GM23338 (cell line): ENCODE data around the gene ENTHD1. TPM values are rescaled to one million over a fixed set of nuclear protein-coding genes. Genes with fewer than 3 reads are reported as not detected.

ENCODE experiments used
- ATAC-seq: fragments of 200-7000 bp; cut with Tn5 transposase; 3 replicates; pipeline ENCODE4 v1.9.1; 2020
- DNase-seq: peaks from one replicate; pipeline ENCODE4 v3.0.0-alpha.2; 2015; ENCODE audit warnings: low spot score
- H2AFZ ChIP-seq: fragments of 200-600 bp; sonication (generic); 2 replicates; pipeline ENCODE4 v1.8.0; 2016; ENCODE audit warnings: antibody characterized with exemption, mild to moderate bottlenecking, moderate library complexity
- H3F3A ChIP-seq: fragments of 200-600 bp; sonication (generic); replicated peaks from 2 replicates; pipeline ENCODE4 v1.8.0; 2017; ENCODE audit warnings: antibody characterized with exemption, mixed run types, low read depth
- H3K27ac ChIP-seq: fragments of 200-600 bp; sonication (generic); 2 replicates; pipeline ENCODE4 v1.6.1; 2016; ENCODE audit warnings: low read depth
- H3K27me3 ChIP-seq: fragments of 200-600 bp; sonication (generic); 2 replicates; pipeline ENCODE4 v1.8.0; 2016; ENCODE audit warnings: mild to moderate bottlenecking, mixed run types, moderate library complexity; ENCODE audit not compliant: insufficient read depth
- H3K36me3 ChIP-seq: fragments of 200-600 bp; sonication (generic); 2 replicates; pipeline ENCODE4 v1.8.0; 2016; ENCODE audit warnings: mild to moderate bottlenecking; ENCODE audit not compliant: insufficient read depth
- H3K4me1 ChIP-seq: fragments of 200-600 bp; sonication (generic); 2 replicates; pipeline ENCODE4 v1.8.0; 2016; ENCODE audit warnings: mild to moderate bottlenecking, moderate library complexity; ENCODE audit not compliant: insufficient read depth
- H3K4me2 ChIP-seq: fragments of 200-600 bp; sonication (generic); 2 replicates; pipeline ENCODE4 v1.7.1; 2017; ENCODE audit warnings: mixed run types
- H3K4me3 ChIP-seq: fragments of 200-600 bp; sonication (generic); 2 replicates; pipeline ENCODE4 v1.6.1; 2016; ENCODE audit warnings: mixed run types
- H3K79me2 ChIP-seq: fragments of 200-600 bp; sonication (generic); replicated peaks from 2 replicates; pipeline ENCODE4 v1.8.0; 2017; ENCODE audit warnings: mild to moderate bottlenecking; ENCODE audit not compliant: insufficient read depth
- H3K9me2 ChIP-seq: fragments of 200-600 bp; sonication (generic); 2 replicates; pipeline ENCODE4 v1.8.0; 2017; ENCODE audit not compliant: insufficient read depth
- H4K20me1 ChIP-seq: fragments of 200-600 bp; sonication (generic); replicated peaks from 2 replicates; pipeline ENCODE4 v1.8.0; 2017; ENCODE audit warnings: mild to moderate bottlenecking; ENCODE audit not compliant: insufficient read depth
- H3K27ac Mint-ChIP-seq: 2 replicates; pipeline ENCODE4 v1.8.0; 2020; ENCODE audit warnings: inconsistent platforms, mild to moderate bottlenecking, moderate library complexity, mixed read lengths
- H3K27me3 Mint-ChIP-seq: 3 replicates; pipeline ENCODE4 v1.8.0; 2022; ENCODE audit warnings: low read depth, mild to moderate bottlenecking, moderate library complexity, mixed read lengths, inconsistent platforms; ENCODE audit not compliant: insufficient read depth, poor library complexity
- H3K36me3 Mint-ChIP-seq: 3 replicates; pipeline ENCODE4 v1.8.0; 2021; ENCODE audit warnings: low read depth, mild to moderate bottlenecking, inconsistent platforms, moderate library complexity, mixed read lengths
- H3K4me1 Mint-ChIP-seq: 3 replicates; pipeline ENCODE4 v1.8.0; 2020; ENCODE audit warnings: mild to moderate bottlenecking, inconsistent platforms, mixed read lengths
- H3K4me3 Mint-ChIP-seq: 3 replicates; pipeline ENCODE4 v1.8.0; 2021; ENCODE audit warnings: moderate library complexity, mild to moderate bottlenecking, inconsistent platforms, mixed read lengths
- H3K9me3 Mint-ChIP-seq: 3 replicates; pipeline ENCODE4 v1.8.0; 2020; ENCODE audit warnings: moderate library complexity, mild to moderate bottlenecking, inconsistent platforms, mixed read lengths
- CREB1 ChIP-seq: fragments of 250-450 bp; sonication (Bioruptor Pico); IDR thresholded peaks from 2 replicates; pipeline ENCODE4 v1.5.0; 2020; ENCODE audit warnings: low read depth, mild to moderate bottlenecking, moderate library complexity
- EZH2 ChIP-seq: fragments of 200-600 bp; sonication (generic); IDR thresholded peaks from one replicate; pipeline ENCODE4 v1.8.0; 2017; ENCODE audit warnings: antibody characterized with exemption, mild to moderate bottlenecking, low read depth; ENCODE audit not compliant: unreplicated experiment
- EZH2phosphoT487 ChIP-seq: fragments of 200-600 bp; sonication (generic); IDR thresholded peaks from one replicate; pipeline ENCODE4 v1.8.1; 2018; ENCODE audit warnings: antibody characterized with exemption; ENCODE audit not compliant: unreplicated experiment
- JUNB ChIP-seq: IDR thresholded peaks from one replicate; pipeline ENCODE4 v1.6.1; 2016; ENCODE audit warnings: antibody characterized with exemption; ENCODE audit not compliant: unreplicated experiment
- NANOG ChIP-seq: IDR thresholded peaks from 2 replicates; pipeline ENCODE4 v1.6.1; 2016; ENCODE audit warnings: antibody characterized with exemption, borderline replicate concordance
- STAT1 ChIP-seq: IDR thresholded peaks from one replicate; pipeline ENCODE4 v1.6.1; 2016; ENCODE audit warnings: antibody characterized with exemption; ENCODE audit not compliant: unreplicated experiment
- ZNF114 ChIP-seq: fragments of 250-450 bp; sonication (Bioruptor Pico); IDR thresholded peaks from 2 replicates; pipeline ENCODE4 v1.5.0; 2020; ENCODE audit warnings: mild to moderate bottlenecking, moderate library complexity
- ZNF331 ChIP-seq: fragments of 250-450 bp; sonication (Bioruptor Pico); IDR thresholded peaks from 2 replicates; pipeline ENCODE4 v1.5.0; 2020; ENCODE audit warnings: low read depth, mild to moderate bottlenecking, moderate library complexity
- polyA plus RNA-seq: library from polyadenylated mRNA; unstranded; fragments of >200 nt; fragmentation: Nextera tagmentation; extraction: Ambion mirVana; gene quantifications from 2 replicates; pipeline ENCODE4 v1.2.1, GENCODE V29; 2016
- total RNA-seq: library from RNA; depleted of rRNA; stranded (reverse); fragments of >200 nt; shearing (Covaris generic); gene quantifications from 2 replicates; pipeline ENCODE4 v1.2.3, GENCODE V29; 2014
- TF ChIP-seq, protein P1 (sequence below), 2 experiments: fragments of 200-600 bp in 1 of 2; sonication (generic) in 1 of 2; conservative IDR thresholded peaks; 2 replicates each; pipeline versions ENCODE4 v1.5.1 to v1.6.1; 2016 to 2017; ENCODE audit warnings: antibody characterized with exemption in 2 of 2, low read depth in 2 of 2, mild to moderate bottlenecking in 2 of 2, moderate library complexity in 1 of 2
- TF ChIP-seq, protein P2 (sequence below): fragments of 250-450 bp; sonication (Bioruptor Pico); IDR thresholded peaks from 2 replicates; pipeline ENCODE4 v1.5.0; 2020; ENCODE audit warnings: mild to moderate bottlenecking, moderate library complexity
- TF ChIP-seq, protein P3 (sequence below): IDR thresholded peaks from 2 replicates; pipeline ENCODE4 v1.6.1; 2016; ENCODE audit warnings: antibody characterized with exemption

ENTHD1 gene
- total and polyA plus RNA-seq, 2 experiments from 2014 or later, result not detected

DNA sequence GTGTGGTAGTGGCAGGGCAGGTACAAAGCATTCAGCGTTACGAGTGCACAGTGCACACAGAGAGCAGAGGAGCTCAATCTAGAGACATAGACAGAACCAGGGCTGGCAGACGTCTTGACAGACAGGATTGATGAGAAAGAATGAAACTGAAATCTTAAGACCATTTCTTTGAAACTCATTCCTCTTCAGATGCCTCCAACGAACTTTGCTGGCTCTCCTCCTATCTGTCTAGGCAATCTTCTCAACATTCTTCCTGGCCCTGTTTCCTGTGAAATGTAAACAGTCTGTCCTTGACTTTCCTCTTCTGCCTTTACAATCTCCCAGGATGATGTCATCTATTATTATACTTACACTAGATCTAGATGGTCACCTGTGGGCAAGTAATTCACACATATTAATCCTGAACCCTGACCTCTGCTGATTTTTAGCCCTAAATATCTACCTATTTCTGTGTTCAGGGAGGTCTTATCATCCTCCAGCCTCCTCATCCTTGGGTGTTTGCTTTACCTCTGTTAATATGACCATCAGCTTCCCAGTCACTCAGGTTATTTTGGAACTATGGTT, 119.5 kb downstream of the ENTHD1 start:
- Histone ChIP-seq H3K27me3 (no peaks in the 10 kb centered on the region), H3K9me2 (no peaks in the 10 kb centered on the region), H4K20me1 (no peaks in the 10 kb centered on the region), H2AFZ (no peak overlapping the region), H3F3A (no peaks in the 10 kb centered on the region), H3K4me1 (no peaks in the 10 kb centered on the region), H3K27ac (no peak overlapping the region), H3K4me2 (no peak overlapping the region), H3K36me3 (no peaks in the 10 kb centered on the region), H3K79me2 (no peaks in the 10 kb centered on the region), H3K4me3 (no peak overlapping the region)
- no peak for ATAC-seq
- no peak for DNase-seq
- TF ChIP-seq ZNF331 (CRISPR knock-in tag), result no peak
- no peak for TF ChIP-seq EZH2phosphoT487
- TF ChIP-seq ZNF114 (CRISPR knock-in tag), result no peak
- no peak for TF ChIP-seq EZH2
- TF ChIP-seq, protein P1, sequence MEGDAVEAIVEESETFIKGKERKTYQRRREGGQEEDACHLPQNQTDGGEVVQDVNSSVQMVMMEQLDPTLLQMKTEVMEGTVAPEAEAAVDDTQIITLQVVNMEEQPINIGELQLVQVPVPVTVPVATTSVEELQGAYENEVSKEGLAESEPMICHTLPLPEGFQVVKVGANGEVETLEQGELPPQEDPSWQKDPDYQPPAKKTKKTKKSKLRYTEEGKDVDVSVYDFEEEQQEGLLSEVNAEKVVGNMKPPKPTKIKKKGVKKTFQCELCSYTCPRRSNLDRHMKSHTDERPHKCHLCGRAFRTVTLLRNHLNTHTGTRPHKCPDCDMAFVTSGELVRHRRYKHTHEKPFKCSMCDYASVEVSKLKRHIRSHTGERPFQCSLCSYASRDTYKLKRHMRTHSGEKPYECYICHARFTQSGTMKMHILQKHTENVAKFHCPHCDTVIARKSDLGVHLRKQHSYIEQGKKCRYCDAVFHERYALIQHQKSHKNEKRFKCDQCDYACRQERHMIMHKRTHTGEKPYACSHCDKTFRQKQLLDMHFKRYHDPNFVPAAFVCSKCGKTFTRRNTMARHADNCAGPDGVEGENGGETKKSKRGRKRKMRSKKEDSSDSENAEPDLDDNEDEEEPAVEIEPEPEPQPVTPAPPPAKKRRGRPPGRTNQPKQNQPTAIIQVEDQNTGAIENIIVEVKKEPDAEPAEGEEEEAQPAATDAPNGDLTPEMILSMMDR (conservative IDR thresholded peaks at IDR 0.05; ENCODE audit: low read depth in 2 of 2), result no peak
- TF ChIP-seq, protein P2, sequence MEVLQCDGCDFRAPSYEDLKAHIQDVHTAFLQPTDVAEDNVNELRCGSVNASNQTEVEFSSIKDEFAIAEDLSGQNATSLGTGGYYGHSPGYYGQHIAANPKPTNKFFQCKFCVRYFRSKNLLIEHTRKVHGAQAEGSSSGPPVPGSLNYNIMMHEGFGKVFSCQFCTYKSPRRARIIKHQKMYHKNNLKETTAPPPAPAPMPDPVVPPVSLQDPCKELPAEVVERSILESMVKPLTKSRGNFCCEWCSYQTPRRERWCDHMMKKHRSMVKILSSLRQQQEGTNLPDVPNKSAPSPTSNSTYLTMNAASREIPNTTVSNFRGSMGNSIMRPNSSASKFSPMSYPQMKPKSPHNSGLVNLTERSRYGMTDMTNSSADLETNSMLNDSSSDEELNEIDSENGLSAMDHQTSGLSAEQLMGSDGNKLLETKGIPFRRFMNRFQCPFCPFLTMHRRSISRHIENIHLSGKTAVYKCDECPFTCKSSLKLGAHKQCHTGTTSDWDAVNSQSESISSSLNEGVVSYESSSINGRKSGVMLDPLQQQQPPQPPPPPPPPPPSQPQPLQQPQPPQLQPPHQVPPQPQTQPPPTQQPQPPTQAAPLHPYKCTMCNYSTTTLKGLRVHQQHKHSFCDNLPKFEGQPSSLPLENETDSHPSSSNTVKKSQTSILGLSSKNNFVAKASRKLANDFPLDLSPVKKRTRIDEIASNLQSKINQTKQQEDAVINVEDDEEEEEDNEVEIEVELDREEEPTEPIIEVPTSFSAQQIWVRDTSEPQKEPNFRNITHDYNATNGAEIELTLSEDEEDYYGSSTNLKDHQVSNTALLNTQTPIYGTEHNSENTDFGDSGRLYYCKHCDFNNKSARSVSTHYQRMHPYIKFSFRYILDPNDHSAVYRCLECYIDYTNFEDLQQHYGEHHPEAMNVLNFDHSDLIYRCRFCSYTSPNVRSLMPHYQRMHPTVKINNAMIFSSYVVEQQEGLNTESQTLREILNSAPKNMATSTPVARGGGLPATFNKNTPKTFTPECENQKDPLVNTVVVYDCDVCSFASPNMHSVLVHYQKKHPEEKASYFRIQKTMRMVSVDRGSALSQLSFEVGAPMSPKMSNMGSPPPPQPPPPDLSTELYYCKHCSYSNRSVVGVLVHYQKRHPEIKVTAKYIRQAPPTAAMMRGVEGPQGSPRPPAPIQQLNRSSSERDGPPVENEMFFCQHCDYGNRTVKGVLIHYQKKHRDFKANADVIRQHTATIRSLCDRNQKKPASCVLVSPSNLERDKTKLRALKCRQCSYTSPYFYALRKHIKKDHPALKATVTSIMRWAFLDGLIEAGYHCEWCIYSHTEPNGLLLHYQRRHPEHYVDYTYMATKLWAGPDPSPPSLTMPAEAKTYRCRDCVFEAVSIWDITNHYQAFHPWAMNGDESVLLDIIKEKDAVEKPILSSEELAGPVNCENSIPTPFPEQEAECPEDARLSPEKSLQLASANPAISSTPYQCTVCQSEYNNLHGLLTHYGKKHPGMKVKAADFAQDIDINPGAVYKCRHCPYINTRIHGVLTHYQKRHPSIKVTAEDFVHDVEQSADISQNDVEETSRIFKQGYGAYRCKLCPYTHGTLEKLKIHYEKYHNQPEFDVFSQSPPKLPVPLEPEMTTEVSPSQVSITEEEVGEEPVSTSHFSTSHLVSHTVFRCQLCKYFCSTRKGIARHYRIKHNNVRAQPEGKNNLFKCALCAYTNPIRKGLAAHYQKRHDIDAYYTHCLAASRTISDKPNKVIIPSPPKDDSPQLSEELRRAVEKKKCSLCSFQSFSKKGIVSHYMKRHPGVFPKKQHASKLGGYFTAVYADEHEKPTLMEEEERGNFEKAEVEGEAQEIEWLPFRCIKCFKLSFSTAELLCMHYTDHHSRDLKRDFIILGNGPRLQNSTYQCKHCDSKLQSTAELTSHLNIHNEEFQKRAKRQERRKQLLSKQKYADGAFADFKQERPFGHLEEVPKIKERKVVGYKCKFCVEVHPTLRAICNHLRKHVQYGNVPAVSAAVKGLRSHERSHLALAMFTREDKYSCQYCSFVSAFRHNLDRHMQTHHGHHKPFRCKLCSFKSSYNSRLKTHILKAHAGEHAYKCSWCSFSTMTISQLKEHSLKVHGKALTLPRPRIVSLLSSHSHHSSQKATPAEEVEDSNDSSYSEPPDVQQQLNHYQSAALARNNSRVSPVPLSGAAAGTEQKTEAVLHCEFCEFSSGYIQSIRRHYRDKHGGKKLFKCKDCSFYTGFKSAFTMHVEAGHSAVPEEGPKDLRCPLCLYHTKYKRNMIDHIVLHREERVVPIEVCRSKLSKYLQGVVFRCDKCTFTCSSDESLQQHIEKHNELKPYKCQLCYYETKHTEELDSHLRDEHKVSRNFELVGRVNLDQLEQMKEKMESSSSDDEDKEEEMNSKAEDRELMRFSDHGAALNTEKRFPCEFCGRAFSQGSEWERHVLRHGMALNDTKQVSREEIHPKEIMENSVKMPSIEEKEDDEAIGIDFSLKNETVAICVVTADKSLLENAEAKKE (CRISPR knock-in tag), result no peak
- TF ChIP-seq STAT1, result no peak
- TF ChIP-seq, protein P3, sequence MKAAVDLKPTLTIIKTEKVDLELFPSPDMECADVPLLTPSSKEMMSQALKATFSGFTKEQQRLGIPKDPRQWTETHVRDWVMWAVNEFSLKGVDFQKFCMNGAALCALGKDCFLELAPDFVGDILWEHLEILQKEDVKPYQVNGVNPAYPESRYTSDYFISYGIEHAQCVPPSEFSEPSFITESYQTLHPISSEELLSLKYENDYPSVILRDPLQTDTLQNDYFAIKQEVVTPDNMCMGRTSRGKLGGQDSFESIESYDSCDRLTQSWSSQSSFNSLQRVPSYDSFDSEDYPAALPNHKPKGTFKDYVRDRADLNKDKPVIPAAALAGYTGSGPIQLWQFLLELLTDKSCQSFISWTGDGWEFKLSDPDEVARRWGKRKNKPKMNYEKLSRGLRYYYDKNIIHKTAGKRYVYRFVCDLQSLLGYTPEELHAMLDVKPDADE, result no peak
- TF ChIP-seq CREB1 (CRISPR knock-in tag), result no peak
- TF ChIP-seq NANOG, result no peak
- no peak for TF ChIP-seq JUNB
- H3K27ac Mint-ChIP-seq, result no peak overlapping the region
- H3K4me3 Mint-ChIP-seq, result no peak overlapping the region
- H3K4me1 Mint-ChIP-seq, result no peaks in the 10 kb centered on the region
- H3K36me3 Mint-ChIP-seq, result no peaks in the 10 kb centered on the region
- no peaks in the 10 kb centered on the region for H3K9me3 Mint-ChIP-seq
- peaks cover 2% of the 10 kb centered on the region for H3K27me3 Mint-ChIP-seq
